HepG2 (cell line): ENCODE results near the gene PADI4. TPM values are rescaled to one million over a fixed set of nuclear protein-coding genes. Genes with fewer than 3 reads are reported as not detected.

ENCODE experiments used
- ATAC-seq: fragments of 200-7000 bp; cut with Tn5 transposase; 3 replicates; pipeline ENCODE4 v1.9.1; 2020; ENCODE audit warnings: mild to moderate bottlenecking, moderate library complexity
- BruUV-seq: library from RNA; stranded (reverse); fragments of 400-500 nt; replicated peaks from 2 replicates; lab custom pipeline; 2021; lab: Mats Ljungman, UMichigan
- CTCF ChIA-PET: fragments of 300-600 bp; formaldehyde crosslinking; extraction: SDS; loops from one replicate; lab custom pipeline; 2021; ENCODE audit warnings: low total read pairs, inconsistent platforms, low intra/inter-chr PET ratio; lab: Yijun Ruan, JAX
- POLR2A ChIA-PET: fragments of 350-600 bp; sonication (Branson Sonifier 250); formaldehyde crosslinking; loops from one replicate; lab custom pipeline; 2020; ENCODE audit warnings: antibody characterized with exemption, inconsistent platforms; lab: Yijun Ruan, JAX
- DNase-seq: peaks from one replicate; pipeline ENCODE4 v3.0.0-alpha.2; 2015; ENCODE audit warnings: low spot score
- FAIRE-seq: peaks from 3 replicates; lab custom pipeline; 2011; peaks lifted over from hg19 to GRCh38; lab: Jason Lieb, UNC
- H2AFZ ChIP-seq: one replicate; pipeline ENCODE4 v1.6.1; 2011; ENCODE audit warnings: low read length, inconsistent platforms
- H3K27ac ChIP-seq: fragments of 300-600 bp; 3 replicates; pipeline ENCODE4 v1.8.0; 2011; ENCODE audit warnings: mixed run types, mild to moderate bottlenecking, mixed read lengths, low read length, inconsistent platforms; ENCODE audit not compliant: insufficient read depth; ENCODE audit errors: extremely low read length
- H3K27me3 ChIP-seq, 2 experiments: fragments of 200-600 bp in 1 of 2; 2 replicates in 1 of 2; 3 replicates in 1 of 2; pipeline versions ENCODE4 v1.6.0 to v1.8.0; 2011; ENCODE audit warnings: low read length in 2 of 2, mild to moderate bottlenecking in 2 of 2, moderate library complexity in 2 of 2, inconsistent platforms in 1 of 2; ENCODE audit not compliant: insufficient read depth in 2 of 2, control insufficient read depth in 1 of 2
- H3K36me3 ChIP-seq, 2 experiments: fragments of 200-600 bp in 1 of 2; replicated peaks in 1 of 2; 2 replicates in 1 of 2; 3 replicates in 1 of 2; pipeline versions ENCODE4 v1.5.1 to v1.8.0; 2011; ENCODE audit warnings: low read length in 2 of 2, inconsistent platforms in 1 of 2; ENCODE audit not compliant: insufficient read depth in 2 of 2, control insufficient read depth in 1 of 2
- H3K4me1 ChIP-seq: 2 replicates; pipeline ENCODE4 v1.5.1; 2012; ENCODE audit warnings: low read length, inconsistent platforms; ENCODE audit not compliant: insufficient read depth
- H3K4me2 ChIP-seq: 2 replicates; pipeline ENCODE4 v1.6.0; 2011; ENCODE audit warnings: low read depth, low read length, inconsistent platforms
- H3K4me3 ChIP-seq, 3 experiments: fragments of 200-600 bp in 1 of 3; sonication (generic), shearing (Covaris generic) in 1 of 3; replicated peaks in 1 of 3; 2 replicates each; pipeline ENCODE4 v1.5.1; 2011 to 2016; ENCODE audit warnings: low read length in 3 of 3, inconsistent platforms in 2 of 3, low read depth in 2 of 3, mild to moderate bottlenecking in 2 of 3, control low read depth in 1 of 3, mixed read lengths in 1 of 3; ENCODE audit not compliant: insufficient read depth in 1 of 3
- H3K79me2 ChIP-seq: one replicate; pipeline ENCODE4 v1.6.1; 2011; ENCODE audit warnings: low read length, inconsistent platforms; ENCODE audit not compliant: insufficient read depth
- H3K9ac ChIP-seq: 2 replicates; pipeline ENCODE4 v1.6.0; 2011; ENCODE audit warnings: mild to moderate bottlenecking, low read depth, low read length, inconsistent platforms; ENCODE audit not compliant: insufficient read depth
- H3K9me3 ChIP-seq: 2 replicates; pipeline ENCODE4 v1.5.1; 2012; ENCODE audit warnings: mild to moderate bottlenecking, low read length
- H4K20me1 ChIP-seq: 2 replicates; pipeline ENCODE4 v1.6.0; 2011; ENCODE audit warnings: inconsistent platforms, mild to moderate bottlenecking, low read length, moderate library complexity; ENCODE audit not compliant: insufficient read depth
- CBFB ChIP-seq: sonication (generic); formaldehyde crosslinking; IDR thresholded peaks from 2 replicates; pipeline ENCODE4 v1.4.0; 2020; ENCODE audit warnings: missing genetic modification reagents
- NFIB ChIP-seq: sonication (generic); formaldehyde crosslinking; IDR thresholded peaks from 2 replicates; pipeline ENCODE4 v1.9.0; 2021; ENCODE audit warnings: missing genetic modification reagents, mild to moderate bottlenecking, borderline replicate concordance
- PBX3 ChIP-seq: sonication (generic); formaldehyde crosslinking; IDR thresholded peaks from 2 replicates; pipeline ENCODE4 v1.8.1; 2023; ENCODE audit warnings: missing genetic modification reagents, inconsistent platforms, borderline replicate concordance
- PLRG1 ChIP-seq: fragments of 450-650 bp; conservative IDR thresholded peaks from 2 replicates; pipeline ENCODE4 v1.6.1; 2016
- ZHX1 ChIP-seq: sonication (generic); formaldehyde crosslinking; IDR thresholded peaks from 2 replicates; pipeline ENCODE4 v1.8.1; 2022; ENCODE audit warnings: low read depth, mild to moderate bottlenecking, missing genetic modification reagents
- ZNF501 ChIP-seq: sonication (generic); formaldehyde crosslinking; IDR thresholded peaks from 2 replicates; pipeline ENCODE4 v1.5.1; 2020; ENCODE audit warnings: mild to moderate bottlenecking, moderate library complexity, missing genetic modification reagents
- WGBS: methylation state at CpG from one replicate; pipeline ENCODE4 v1.1.6; 2017; ENCODE audit warnings: low lambda C conversion rate; 5-methylcytosine and 5-hydroxymethylcytosine counted together
- in situ Hi-C: cut with HindIII; loops from 2 replicates; pipeline ENCODE4 v1.10.0; 2017; ENCODE audit warnings: low pct_unique_long_range_greater_than_20kb; ENCODE audit not compliant: extremely low pct_ligation_motif_present
- intact Hi-C: fragments of 100-400 bp; cut with micrococcal nuclease; formaldehyde crosslinking; loops from one replicate; pipeline ENCODE4 v1.10.0; 2022; ENCODE audit not compliant: unreplicated experiment
- polyA plus RNA-seq, 8 experiments: library from polyadenylated mRNA; depleted of rRNA in 3 of 8; stranded (reverse) in 7 of 8; unstranded in 1 of 8; fragments of >200 nt; fragmentation: Illumina TruSeq in 4 of 8; extraction: Trizol in 4 of 8; gene quantifications; 2 replicates each; pipeline versions ENCODE4 v1.2.1 to v1.2.3, GENCODE V29; 2011 to 2016; ENCODE audit warnings: low read depth in 4 of 8, missing spikeins in 1 of 8, mixed read lengths in 1 of 8; ENCODE audit not compliant: insufficient read depth in 1 of 8
- total RNA-seq, 5 experiments: library from RNA; depleted of rRNA; stranded (reverse); fragments of >200 nt; fragmentation: Illumina TruSeq; extraction: Trizol; gene quantifications; 2 replicates each; pipeline ENCODE4 v1.2.3, GENCODE V29; 2016; ENCODE audit warnings: low read depth in 1 of 5
- TF ChIP-seq, protein P1 (sequence below): sonication (generic); formaldehyde crosslinking; IDR thresholded peaks from 2 replicates; pipeline ENCODE4 v1.5.0; 2020; ENCODE audit warnings: missing genetic modification reagents

The PADI4 gene
- total and polyA plus RNA-seq, 2 of the 13 experiments (the other 11 are each of a cell fraction or from before 2014, with no cell fraction given), result 0.04 TPM

DNA sequence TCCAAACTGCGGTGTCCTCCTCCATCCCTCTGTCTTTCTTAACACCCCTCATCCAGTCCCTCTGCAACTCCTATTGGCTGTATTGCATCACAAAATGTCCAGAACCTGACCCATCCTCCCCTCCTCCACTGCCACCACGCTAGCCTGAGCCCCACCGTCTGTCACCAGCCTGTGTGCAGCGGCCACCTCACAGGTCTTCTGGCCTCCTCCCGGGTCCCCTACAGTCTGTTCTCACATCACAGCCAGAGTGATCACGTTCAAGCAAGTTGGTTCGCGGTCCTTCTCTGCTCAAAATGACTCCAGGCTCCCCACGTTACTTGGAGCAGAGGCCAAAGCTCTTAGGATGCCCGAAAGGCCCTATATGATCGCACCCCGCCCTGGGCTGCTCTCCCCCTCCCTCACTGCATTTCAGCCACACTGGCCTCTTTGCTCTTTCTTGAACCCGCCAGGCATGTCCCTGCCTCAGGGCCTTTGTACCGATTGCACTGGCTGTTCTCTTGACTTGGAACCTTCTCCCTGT is 2.4 kb upstream of the PADI4 start:
- ATAC-seq, result no peak
- DNase-seq, result no peak
- H3K27ac ChIP-seq, result no peak overlapping the region
- FAIRE-seq, result no peak
- in situ Hi-C loops, result no loop called here
- no peak overlapping the region for H3K9ac ChIP-seq
- H3K79me2 ChIP-seq, result no peaks in the 10 kb centered on the region
- 36% methylated on average over 13 of the region's 14 CpGs for WGBS
- no peak overlapping the region for H2AFZ ChIP-seq
- no peak overlapping the region for H3K4me3 ChIP-seq
- no peaks in the 10 kb centered on the region for H4K20me1 ChIP-seq
- H3K9me3 ChIP-seq, result no peaks in the 10 kb centered on the region
- CTCF ChIA-PET, result no interaction called here
- POLR2A ChIA-PET, result no interaction called here
- no peaks in the 10 kb centered on the region for H3K4me1 ChIP-seq
- intact Hi-C loops, result no loop called here
- H3K4me2 ChIP-seq, result no peak overlapping the region
- no TSS peak for BruUV-seq
- H3K27me3 ChIP-seq, result peaks cover 0 to 3% of the 10 kb centered on the region in 2 experiments; a peak in 2 of 5 replicates
- no peak for TF ChIP-seq ZNF501 (CRISPR knock-in tag)
- TF ChIP-seq CBFB, result no peak
- TF ChIP-seq, protein P1, sequence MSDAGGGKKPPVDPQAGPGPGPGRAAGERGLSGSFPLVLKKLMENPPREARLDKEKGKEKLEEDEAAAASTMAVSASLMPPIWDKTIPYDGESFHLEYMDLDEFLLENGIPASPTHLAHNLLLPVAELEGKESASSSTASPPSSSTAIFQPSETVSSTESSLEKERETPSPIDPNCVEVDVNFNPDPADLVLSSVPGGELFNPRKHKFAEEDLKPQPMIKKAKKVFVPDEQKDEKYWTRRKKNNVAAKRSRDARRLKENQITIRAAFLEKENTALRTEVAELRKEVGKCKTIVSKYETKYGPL, result no peak
- TF ChIP-seq PBX3, result no peak
- TF ChIP-seq PLRG1, result no peak
- TF ChIP-seq NFIB (CRISPR knock-in tag), result no peak
- no peak for TF ChIP-seq ZHX1
- H3K36me3 ChIP-seq, result no peaks in the 10 kb centered on the region
